ENCODE data around the gene PRPF19. TPM values are rescaled to one million over a fixed set of nuclear protein-coding genes. Genes with fewer than 3 reads are reported as not detected.

The PRPF19 gene
- total RNA-seq, 1 experiment from 2014 or later = 128 TPM

- Mint-ChIP-seq H3K9me3 (ENCODE audit: low read depth, unreplicated experiment) (no peaks in the 10 kb centered on the region), H3K4me3 (ENCODE audit: low read depth, unreplicated experiment) (no peak overlapping the region), H3K36me3 (ENCODE audit: insufficient read depth, unreplicated experiment) (no peaks in the 10 kb centered on the region), H3K4me1 (ENCODE audit: low read depth, unreplicated experiment) (no peaks in the 10 kb centered on the region), H3K27ac (ENCODE audit: unreplicated experiment) (no peak overlapping the region), H3K27me3 (ENCODE audit: unreplicated experiment) (peaks cover 40% of the 10 kb centered on the region)
- intact Hi-C loops (cut with micrococcal nuclease; ENCODE audit: unreplicated experiment) = no loop called here
- BruUV-seq (replicated peaks) = no TSS peak
- no peak for TF ChIP-seq CTCF (IDR thresholded peaks at IDR 0.05; ENCODE audit: unreplicated experiment)
- CTCF ChIA-PET = no interaction called here
- no peak for DNase-seq
These were observed 47.5 kb downstream of the PRPF19 start for GRCh38 chr11:60858731-60859464.

GRCh38 chr11:60858236-60858635, 48.1 kb downstream of the PRPF19 start:
- H3K27ac Mint-ChIP-seq (ENCODE audit: unreplicated experiment) = no peak overlapping the region
- peaks cover 39% of the 10 kb centered on the region for H3K27me3 Mint-ChIP-seq (ENCODE audit: unreplicated experiment)
- BruUV-seq (replicated peaks) = no TSS peak
- CTCF ChIA-PET = no interaction called here
- H3K9me3 Mint-ChIP-seq (ENCODE audit: low read depth, unreplicated experiment) = no peaks in the 10 kb centered on the region
- no peak for TF ChIP-seq CTCF (IDR thresholded peaks at IDR 0.05; ENCODE audit: unreplicated experiment)
- intact Hi-C loops (cut with micrococcal nuclease; ENCODE audit: unreplicated experiment) = no loop called here
- H3K4me3 Mint-ChIP-seq (ENCODE audit: low read depth, unreplicated experiment) = no peak overlapping the region
- DNase-seq = no peak
- H3K4me1 Mint-ChIP-seq (ENCODE audit: low read depth, unreplicated experiment) = no peaks in the 10 kb centered on the region
- peaks cover 1% of the 10 kb centered on the region for H3K36me3 Mint-ChIP-seq (ENCODE audit: insufficient read depth, unreplicated experiment)

- DNase-seq = no peak
- TF ChIP-seq CTCF (IDR thresholded peaks at IDR 0.05; ENCODE audit: unreplicated experiment) = no peak
- H3K4me3 Mint-ChIP-seq (ENCODE audit: low read depth, unreplicated experiment) = no peak overlapping the region
- intact Hi-C loops (cut with micrococcal nuclease; ENCODE audit: unreplicated experiment) = no loop called here
- H3K27me3 Mint-ChIP-seq (ENCODE audit: unreplicated experiment) = peaks cover 33% of the 10 kb centered on the region
- H3K4me1 Mint-ChIP-seq (ENCODE audit: low read depth, unreplicated experiment) = no peaks in the 10 kb centered on the region
- CTCF ChIA-PET = no interaction called here
- peaks cover 7% of the 10 kb centered on the region for H3K36me3 Mint-ChIP-seq (ENCODE audit: insufficient read depth, unreplicated experiment)
- BruUV-seq (replicated peaks) = no TSS peak
- H3K27ac Mint-ChIP-seq (ENCODE audit: unreplicated experiment) = no peak overlapping the region
- no peaks in the 10 kb centered on the region for H3K9me3 Mint-ChIP-seq (ENCODE audit: low read depth, unreplicated experiment)
These were observed 48.8 kb downstream of the PRPF19 start for GRCh38 chr11:60857378-60858232.

GRCh38 chr11:60855726-60856633, 50.4 kb downstream of the PRPF19 start, which contains the start of gene PTGDR2:
TSS of gene PTGDR2 (minus strand) at chr11:60855950. CDS start at chr11:60853722, 2,228 bp downstream.
- no TSS peak for BruUV-seq (replicated peaks)
- Mint-ChIP-seq H3K4me3 (ENCODE audit: low read depth, unreplicated experiment) (no peak within 1 kb of the TSS), H3K36me3 (ENCODE audit: insufficient read depth, unreplicated experiment) (peaks cover 21% of the 10 kb centered on the region), H3K9me3 (ENCODE audit: low read depth, unreplicated experiment) (no peaks in the 10 kb centered on the region), H3K27me3 (ENCODE audit: unreplicated experiment) (peaks cover 24% of the 10 kb centered on the region), H3K4me1 (ENCODE audit: low read depth, unreplicated experiment) (peaks cover 9% of the 10 kb centered on the region), H3K27ac (ENCODE audit: unreplicated experiment) (no peak within 1 kb of the TSS)
- CTCF ChIA-PET = interaction anchor here (0.7 kb wide), 2 partner anchors 16 to 189 kb away, joined by 5 to 11 read pairs; no protein-coding TSS in a partner anchor
- no peak for DNase-seq
- intact Hi-C loops (cut with micrococcal nuclease; ENCODE audit: unreplicated experiment) = no loop called here
- no peak for TF ChIP-seq CTCF (IDR thresholded peaks at IDR 0.05; ENCODE audit: unreplicated experiment)
